Mesenteric fat pad (tissue), 1 donor: ENCODE data around the gene STX3. TPM values are rescaled to one million over a fixed set of nuclear protein-coding genes. Genes with fewer than 3 reads are reported as not detected.
"Not testable (repeated sequence)": the region's sequence is repeated elsewhere in the genome, so short reads cannot be mapped to it uniquely, and the experiment has no call there.

Source experiments
- DNase-seq: peaks from one replicate; pipeline ENCODE4 v3.0.0-alpha.2; 2020; ENCODE audit warnings: low spot score
- total RNA-seq: library from RNA; stranded (reverse); fragmentation: NEBNext Ultra II Directional; extraction: Animal tissue kit (Norgen Biotek cat#: 25700); gene quantifications from one replicate; pipeline ENCODE4 v1.2.1, GENCODE V29; 2021
- donor health status: DM: yes; HTN: yes; CAD: no.

Gene STX3
- total RNA-seq, 1 donor from 2014 or later, result 24.9 TPM

DNA sequence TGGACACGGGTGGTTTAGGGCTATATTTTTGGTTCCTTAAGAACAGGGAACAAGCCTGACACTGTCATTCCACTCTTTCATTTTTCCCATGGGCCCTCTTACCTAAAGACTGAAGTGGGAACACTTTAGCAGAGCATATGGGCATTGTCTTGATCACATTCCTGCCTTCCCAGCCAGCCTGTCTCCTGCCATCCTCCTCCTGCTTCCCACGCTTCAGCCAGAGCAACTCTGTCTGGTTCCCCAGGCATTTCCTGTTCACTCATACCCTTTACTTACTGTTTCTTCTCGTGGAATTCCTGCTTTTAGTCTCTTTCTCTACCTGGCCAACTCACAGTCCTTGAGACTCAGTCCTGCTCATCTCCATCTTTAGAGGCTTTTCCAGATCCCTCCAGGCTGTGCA, 32.6 kb downstream of the STX3 start:
- no peak for DNase-seq

DNA sequence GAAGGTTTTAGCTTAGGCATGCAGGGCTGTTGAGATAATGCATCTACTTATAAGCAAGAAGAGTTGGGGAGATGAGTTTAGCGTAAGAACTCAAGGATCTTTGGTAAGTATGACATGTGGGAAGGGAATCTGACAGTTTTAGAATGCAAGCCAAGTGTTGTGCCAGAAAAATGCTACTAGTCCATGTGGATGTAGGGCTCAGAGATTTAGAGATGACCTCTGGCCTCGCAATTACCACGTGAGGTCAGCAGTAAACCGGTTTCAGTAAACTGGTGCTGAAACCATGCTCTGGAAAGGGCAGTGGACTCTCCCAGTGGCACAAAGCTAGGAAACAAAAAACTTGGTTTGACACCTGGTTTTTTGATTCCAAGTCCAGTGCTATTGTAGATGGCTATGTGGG, 36.5 kb downstream of the STX3 start:
- no peak for DNase-seq

DNA sequence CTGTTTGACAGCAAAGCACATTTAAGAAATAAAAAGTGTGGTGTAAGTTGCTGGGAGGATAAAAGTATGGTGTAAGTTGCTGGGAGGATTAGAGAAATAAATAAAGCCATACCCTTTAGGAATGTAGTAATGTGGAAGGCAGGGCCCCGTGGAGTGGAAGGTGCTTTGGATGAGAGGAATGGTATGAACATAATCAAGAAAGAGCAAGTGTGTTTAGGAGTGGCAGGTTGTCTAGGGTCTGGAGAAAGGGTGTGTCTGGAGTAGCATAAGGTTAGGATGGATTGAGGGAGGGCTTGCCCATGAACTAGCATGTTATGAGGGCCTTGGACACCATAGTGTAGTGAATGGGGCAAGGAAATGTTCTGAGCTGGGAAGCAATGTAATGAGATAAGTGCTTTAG, 37.3 kb downstream of the STX3 start:
- DNase-seq, result no peak

DNA sequence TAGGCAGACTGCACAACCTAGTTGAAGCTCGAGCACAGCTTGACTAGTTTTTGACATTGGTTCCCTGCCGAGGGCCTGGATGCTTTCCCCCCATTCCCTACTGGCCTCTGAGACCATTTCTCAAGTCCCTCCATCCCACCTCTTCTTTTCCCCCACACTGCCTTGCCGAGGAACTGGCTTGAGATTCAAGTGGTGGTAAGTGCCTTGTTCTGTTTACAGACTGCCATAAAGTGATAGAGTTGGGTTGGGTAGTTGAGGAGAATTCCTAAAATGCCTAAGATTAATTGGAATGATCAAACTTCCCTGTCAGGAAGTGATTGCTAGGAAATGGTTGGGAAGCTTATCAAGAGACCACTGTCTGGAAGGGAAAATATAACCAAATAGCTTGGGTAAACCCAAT, 39.2 kb downstream of the STX3 start:
- no peak for DNase-seq

DNA sequence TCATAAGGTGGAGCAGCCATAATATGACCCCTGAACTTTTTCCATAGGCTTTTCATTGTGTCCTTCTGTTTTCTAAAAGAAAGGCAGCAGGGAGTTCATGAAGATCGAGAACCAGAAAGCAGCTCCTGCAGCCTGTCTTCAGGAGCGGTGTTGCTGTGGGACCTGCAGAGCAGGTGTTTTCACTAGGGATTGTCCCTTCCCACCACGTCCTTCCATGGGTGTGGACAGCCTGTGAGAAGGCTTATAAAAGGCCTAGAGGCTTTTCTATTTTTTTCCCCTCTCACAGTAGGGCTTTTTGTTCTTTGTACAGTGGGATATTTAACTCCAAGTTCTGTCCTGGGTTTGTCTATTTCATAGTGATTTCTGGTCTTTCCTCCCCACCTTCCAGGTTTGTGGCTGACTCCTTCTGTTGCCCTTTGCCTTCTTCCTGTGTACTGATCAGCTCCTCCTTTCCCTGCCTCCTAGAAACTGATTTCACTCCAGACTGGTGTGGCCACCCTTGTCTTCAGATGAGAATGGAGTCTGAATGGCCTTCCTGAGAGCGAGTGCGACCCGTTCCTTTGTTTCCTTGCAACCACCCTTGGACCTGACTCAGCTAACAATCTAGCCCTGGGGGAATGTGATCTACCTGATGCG, 45.3 kb downstream of the STX3 start:
- DNase-seq, result no peak

DNA sequence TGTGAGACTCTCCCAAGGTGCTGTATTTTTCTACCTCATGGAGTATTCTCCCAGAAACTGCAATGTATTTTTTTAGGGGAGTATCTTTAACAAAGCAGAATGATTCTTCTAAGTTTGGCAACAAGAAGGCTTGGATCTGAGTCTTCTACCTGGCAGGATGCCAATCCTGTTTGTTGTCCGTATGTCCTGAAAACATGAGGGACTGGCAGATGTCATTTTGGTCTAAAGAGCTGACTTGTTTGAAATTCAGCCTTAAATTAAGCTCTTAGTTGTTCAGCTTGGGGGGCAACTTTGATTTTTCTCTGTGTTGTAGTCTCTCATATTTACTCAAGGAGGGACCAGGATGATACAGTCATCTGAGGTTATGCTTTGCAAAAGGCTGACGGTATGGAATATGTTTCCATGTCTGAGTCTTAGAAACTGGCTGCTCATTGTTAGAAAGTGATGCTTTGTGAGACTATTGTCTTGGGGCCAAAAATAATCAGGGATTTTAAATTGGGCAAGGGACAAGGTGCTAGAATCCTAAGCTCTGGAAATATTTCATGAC, 46.1 kb downstream of the STX3 start:
- DNase-seq, result no peak

DNA sequence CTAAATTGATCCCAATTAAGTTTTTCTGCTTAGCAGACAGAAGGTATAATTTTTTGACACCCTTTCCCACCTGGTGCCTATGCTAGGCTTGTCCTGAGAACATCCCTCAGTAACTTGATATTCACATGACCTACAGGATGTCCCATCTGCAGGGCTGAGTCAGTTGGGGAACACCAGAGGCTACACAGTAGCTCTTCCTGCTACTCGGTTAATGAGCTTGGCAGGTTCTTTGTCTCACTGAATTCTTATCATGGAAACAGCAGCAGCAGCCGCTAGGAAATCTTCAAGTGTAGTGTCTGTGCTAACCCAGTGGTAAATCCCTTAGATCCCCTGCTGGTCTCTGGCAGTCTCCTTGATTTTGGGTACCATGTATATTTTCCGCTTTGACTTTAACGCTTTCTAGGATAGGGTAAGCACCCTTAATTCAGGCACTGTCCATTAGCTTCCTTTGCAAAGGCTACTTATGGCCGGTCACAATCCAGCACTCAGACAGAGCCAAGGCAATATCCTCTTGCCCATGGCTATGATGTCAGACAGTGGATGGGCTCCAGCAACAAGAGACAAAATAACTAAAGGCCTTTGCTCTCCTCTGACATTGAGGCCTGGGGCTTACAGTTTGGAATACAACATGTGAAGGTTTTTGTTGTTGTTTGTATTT, 46.9 kb downstream of the STX3 start:
- no peak for DNase-seq

DNA sequence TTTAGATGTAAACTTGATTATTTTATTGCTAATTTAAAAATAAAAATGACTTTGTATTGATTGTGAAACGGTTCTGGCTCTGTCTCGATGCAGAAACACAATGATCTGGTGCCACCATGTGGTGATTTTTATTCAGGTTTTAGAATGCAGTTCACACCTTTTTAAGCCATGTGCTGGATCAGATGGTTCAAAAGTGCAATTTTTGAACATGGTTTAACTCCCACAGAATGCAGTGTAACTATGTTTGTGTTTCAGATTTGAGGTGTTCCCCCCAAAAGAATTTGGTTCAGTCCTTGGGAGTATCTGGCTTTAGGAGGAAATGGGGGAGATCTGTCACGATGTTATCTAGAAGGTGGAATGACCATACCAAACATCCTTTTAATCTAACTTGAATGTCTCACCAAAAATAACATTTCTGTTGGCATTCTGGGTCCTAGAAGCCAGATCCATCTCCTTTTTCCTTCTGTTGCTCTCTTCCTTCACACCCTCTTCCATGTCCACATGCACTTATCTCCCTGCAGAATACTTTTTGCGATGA, 47.5 kb downstream of the STX3 start:
- no peak for DNase-seq

DNA sequence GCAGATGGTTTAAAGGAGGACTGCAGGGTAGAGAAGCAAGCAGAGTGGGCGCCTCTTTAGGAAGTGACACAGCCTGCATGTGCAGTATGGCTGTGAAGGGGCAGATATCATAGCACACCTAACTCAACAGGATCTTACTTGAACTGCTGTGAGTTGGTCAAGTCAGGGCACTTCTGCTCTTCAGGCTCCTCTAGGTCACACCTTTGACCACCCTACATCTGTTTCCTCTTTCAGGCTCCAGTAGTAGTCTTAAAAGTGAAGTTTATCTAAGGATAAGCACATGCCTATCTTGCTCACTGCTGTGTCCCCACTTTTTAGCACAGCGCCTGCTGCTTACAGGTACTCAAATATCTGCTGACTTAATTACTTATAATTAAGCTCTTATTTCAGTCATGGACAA, 48.9 kb downstream of the STX3 start:
- DNase-seq, result no peak

DNA sequence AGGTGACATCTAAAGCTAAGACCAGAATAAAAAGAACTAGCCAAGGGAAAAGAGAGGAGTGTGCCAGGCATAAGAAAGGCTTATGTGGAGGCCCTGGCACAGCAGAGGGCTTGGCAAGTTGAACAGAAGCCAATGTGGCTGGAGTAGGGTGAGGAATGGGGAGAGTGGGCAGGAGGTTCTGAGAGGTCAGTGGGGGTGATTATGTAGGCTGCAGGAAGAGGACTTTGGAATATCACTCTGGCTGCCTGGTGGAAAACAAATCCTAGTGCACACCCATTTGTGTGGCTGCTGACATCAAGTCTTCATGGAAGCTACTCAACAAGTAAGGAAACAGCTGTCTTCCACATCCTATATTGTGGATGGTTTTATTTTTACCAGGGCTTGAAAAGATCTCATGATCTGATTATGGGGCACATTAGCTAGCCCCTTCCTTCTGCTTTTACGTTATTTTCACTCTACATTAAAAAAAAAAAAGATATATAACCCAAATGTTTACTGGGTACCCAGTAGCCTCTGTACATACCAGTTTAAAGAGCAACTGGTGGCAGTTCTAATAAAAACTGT, 52.0 kb downstream of the STX3 start:
- DNase-seq, result no peak

DNA sequence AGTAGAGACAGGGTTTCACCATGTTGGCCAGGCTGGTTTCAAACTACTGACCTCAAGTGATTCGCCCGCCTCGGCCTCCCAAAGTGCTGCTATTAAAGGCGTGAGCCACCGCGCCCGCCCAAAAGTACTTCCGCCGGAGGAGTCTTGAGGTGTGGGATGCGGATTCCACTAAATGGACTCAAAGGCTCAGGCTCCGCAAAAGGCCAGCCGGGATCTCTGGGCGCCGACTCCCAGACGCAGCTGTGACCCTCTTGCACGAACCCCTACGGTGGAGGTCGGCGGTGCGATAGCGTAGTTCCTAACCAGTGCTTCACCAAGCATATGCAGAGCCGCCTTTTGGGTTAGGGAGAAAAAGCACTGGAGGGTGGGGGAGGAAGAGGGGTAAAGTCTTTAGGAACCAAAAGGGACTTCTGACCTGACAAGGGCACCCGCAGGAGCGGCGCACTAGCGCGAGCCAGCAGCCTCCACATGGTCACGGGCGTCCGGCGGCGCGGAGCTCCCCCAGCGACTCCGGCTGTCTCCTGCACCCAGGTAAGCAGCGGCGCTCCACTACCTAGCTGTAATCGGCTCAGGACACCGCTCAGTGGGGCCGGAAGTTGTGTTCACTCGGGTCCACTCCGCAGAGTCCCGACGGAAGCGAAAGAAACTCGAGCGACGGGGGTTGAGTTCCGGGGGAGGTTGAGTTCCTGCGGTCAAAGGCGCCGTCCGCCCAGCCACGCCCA, 55.2 kb downstream of the STX3 start, which contains the start of gene MRPL16:
TSS of gene MRPL16 (minus strand) at position 590 of the 722 bp plus-strand sequence. CDS start at position 470, 120 bp downstream.
- peak; percentile 95 for DNase-seq

DNA sequence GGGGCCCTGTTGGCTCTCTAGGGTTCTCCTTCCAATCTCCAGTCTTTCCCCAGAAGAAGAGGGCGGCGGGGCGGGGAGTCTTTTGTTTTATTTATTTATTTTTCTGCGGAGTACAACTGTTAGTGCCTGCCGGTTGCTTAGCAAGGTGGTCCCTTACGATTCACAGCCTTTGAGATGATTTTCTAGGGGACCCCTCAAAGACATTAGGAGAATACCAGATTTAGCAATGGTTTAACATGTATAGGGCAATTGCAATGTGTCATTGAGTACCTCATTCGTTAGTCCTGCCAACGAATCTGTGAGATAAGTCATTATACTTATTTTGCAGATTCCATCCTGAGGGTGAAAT, 55.7 kb downstream of the STX3 start:
- DNase-seq, result no peak

DNA sequence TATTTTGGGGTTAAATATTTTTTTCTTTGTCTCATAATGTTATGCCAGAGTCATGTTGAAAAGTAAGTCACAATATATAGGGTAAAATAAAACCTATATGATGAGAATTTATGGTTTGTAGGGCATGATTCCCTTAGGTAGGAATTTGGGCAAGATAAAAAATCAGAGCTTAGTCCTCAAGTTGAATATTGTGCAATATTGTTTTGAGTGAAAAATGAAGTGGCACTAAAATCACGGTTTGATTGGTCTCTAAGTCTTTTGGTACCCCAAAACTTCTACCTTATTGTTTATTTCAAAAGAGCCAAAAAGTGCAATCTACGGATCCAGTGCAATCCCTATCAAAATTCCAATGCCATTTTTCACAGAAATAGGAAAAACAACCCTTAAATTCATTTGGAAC, 57.0 kb downstream of the STX3 start:
- DNase-seq, result no peak

DNA sequence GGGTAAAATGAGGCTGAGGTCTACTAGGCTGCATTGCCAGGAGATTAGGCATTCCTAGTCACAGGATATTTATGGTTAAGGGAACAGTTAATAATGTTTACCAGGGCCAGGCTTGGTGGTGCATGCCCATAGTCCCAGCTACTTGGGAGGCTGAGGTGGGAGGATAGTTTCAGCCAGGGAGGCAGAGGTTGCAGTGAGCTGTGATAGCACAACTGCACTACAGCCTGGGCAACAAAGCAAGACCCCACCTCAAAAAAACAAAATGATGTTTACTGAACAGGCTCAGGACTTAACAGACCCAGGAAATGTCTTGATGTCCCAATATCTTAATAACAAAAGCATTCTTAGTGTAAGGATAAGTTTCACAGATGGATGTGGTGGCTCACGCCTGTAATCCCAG, 58.2 kb downstream of the STX3 start:
- no peak for DNase-seq

DNA sequence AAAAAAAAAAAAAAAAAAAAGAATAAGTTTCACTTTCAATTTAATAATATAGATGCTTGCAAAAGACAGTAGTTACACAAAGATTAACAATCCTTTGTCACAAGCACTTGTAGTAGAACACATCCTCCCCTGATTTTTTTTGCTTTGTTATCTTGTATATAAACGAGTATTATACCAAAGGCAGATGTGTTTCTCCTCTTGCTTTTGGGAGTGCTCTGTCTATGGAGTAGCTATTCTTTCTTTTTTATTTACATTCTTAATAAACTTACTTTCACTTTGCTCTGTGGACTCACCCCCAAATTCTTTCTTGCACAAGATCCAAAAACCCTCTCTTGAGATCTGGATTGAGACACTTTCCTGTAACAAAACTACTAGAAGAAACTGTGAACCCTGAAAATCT, 58.8 kb downstream of the STX3 start:
- DNase-seq, result no peak

DNA sequence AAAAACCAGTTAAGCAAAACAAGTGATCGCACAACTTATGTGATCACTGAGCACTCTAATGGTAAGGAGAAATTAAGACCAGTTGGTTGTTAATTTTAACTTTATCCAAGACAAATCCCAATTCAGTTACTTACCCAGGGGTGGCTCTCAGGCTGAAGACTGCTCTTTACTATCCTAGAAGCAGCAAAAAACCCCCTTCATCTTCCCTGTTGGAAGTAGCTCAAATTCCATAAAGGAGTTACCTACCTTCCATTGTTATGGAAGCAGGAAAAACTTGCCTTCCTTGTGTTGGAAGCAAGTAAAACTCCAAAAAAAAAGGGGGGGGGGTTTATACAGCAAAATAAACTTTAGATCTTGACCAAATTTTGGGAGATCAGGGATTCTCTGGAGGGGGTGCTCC, 60.6 kb downstream of the STX3 start:
- DNase-seq, result no peak

DNA sequence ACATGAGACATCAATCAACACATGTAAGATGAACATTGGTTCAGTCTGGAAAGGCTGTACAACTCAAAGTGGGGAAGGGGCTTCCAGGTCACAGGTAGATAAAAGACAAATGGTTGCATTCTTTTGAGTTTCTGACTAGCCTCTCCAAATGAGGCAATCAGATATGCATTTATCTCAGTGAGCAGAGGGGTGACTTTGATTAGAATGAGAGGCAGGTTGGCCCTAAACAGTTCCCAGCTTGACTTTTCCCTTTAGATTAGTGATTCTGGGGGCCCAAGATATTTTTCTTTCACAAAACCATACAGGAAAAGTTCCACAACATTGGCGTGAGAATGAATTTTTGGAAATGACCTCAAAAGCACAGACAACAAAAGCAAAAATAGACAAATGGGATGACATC, 61.3 kb downstream of the STX3 start:
- not testable (repeated sequence) for DNase-seq

DNA sequence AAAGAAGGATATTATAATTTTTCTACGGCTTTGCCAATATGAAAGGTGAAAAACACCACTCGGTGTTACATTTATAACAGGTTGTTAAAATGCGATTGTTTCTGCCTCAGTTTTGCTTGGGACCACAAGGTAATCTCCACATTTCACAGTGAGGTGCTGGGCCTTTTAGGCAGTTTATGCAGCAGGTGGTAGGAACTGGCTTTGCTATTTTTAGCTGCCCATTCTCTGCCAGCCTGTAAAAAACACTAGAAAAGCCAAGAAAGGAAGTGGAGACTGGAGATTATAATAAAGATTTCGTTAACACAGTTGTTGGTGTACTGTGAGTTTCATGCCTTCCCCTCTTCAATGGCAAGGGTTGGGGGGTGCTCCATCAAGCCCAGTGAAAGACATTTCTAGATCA, 63.4 kb downstream of the STX3 start:
- no peak for DNase-seq

DNA sequence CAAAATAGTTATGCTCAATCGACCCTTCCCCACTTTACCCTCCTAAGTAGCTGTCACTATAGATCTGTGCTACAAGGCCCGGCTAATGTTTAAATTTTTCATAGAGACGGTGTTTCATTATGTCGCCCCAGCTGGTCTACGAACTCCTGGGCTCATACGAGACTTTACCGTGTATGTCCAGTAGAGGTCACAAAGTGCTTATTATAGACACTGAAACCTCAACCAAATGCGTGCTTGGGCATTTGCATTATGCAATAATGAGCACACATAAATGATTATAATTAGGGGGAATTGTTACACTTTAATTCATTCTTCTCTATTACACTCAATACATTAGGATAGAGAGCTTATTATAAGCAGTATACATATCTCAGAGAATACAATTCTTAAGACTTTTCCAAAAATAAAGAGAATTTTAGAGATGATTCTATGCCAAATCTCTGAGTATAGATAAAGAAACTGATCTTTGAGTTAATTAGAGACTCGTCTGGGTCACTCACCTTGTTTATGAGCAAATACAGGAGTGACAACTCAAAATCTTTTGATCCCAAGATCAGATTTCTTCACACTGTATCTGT, 67.9 kb downstream of the STX3 start:
- DNase-seq, result no peak

DNA sequence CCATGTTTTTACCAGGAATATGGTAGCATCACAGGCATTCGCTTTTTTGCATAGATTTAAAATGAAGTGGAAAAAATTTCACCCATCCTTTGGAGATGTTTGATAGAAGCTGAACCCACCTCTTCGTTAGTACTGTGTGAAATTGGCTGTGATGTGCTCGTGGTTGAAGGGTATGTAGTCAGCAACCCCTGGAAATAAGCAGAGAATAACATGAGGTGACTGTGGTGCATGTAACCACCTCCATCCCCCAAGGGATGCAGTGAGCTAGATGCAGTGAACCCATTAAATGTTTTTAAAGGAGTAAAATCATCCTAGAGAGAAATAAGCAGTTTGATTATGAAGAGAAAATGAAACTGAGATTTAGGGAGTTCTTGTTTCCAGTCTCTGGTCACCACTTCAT, 74.2 kb downstream of the STX3 start:
- DNase-seq, result no peak

DNA sequence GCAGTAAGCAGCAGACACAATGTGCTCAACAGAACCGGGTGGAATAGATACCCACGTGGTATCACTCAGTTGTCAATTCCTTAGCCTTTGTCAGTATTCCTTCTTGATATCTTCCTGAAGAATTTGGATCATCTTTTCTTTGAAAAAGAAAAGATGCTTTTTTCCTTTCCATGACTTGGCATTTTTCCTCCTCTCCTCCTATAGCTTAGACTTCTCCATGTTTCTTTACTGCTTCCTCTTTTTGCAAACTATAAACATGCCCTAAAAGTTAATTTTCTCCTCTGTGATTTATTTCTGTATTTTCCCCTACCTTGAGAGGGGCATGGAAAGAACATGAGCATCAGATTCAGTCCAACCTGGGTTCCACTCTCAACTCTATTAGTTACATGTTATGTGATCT, 78.4 kb downstream of the STX3 start:
- no peak for DNase-seq
